GM23248 (cell line): Measurements from ENCODE around the gene SLC6A11. TPM values are rescaled to one million over a fixed set of nuclear protein-coding genes. Genes with fewer than 3 reads are reported as not detected.

ENCODE experiments used
- DNase-seq: peaks from one replicate; pipeline ENCODE4 v3.0.0-alpha.2; 2015
- H2AFZ ChIP-seq: fragments of 200-600 bp; sonication (generic); 2 replicates; pipeline ENCODE4 v1.6.1; 2016; ENCODE audit warnings: antibody characterized with exemption
- H3F3A ChIP-seq: fragments of 200-600 bp; sonication (generic); 2 replicates; pipeline ENCODE4 v1.6.1; 2016; ENCODE audit warnings: mild to moderate bottlenecking, antibody characterized with exemption, mixed run types; ENCODE audit not compliant: insufficient read depth
- H3K27ac ChIP-seq: fragments of 200-600 bp; sonication (generic); 2 replicates; pipeline ENCODE4 v1.5.1; 2016; ENCODE audit warnings: mild to moderate bottlenecking
- H3K27me3 ChIP-seq: fragments of 200-600 bp; sonication (generic); replicated peaks from 2 replicates; pipeline ENCODE4 v1.6.1; 2016; ENCODE audit warnings: mild to moderate bottlenecking; ENCODE audit not compliant: insufficient read depth
- H3K36me3 ChIP-seq: fragments of 200-600 bp; sonication (generic); 2 replicates; pipeline ENCODE4 v1.6.1; 2016; ENCODE audit warnings: low read depth, mild to moderate bottlenecking
- H3K4me1 ChIP-seq: fragments of 200-600 bp; sonication (generic); 2 replicates; pipeline ENCODE4 v1.6.1; 2016; ENCODE audit warnings: mild to moderate bottlenecking; ENCODE audit not compliant: insufficient read depth
- H3K4me2 ChIP-seq: fragments of 200-600 bp; sonication (generic); one replicate; pipeline ENCODE4 v1.6.1; 2016; ENCODE audit warnings: mild to moderate bottlenecking; ENCODE audit not compliant: unreplicated experiment
- H3K4me3 ChIP-seq: fragments of 200-600 bp; sonication (generic); 2 replicates; pipeline ENCODE4 v1.5.1; 2016; ENCODE audit warnings: mild to moderate bottlenecking
- H3K79me2 ChIP-seq: fragments of 200-600 bp; sonication (generic); 2 replicates; pipeline ENCODE4 v1.6.1; 2016; ENCODE audit warnings: mild to moderate bottlenecking; ENCODE audit not compliant: insufficient read depth
- H3K9ac ChIP-seq: fragments of 200-600 bp; sonication (generic); 2 replicates; pipeline ENCODE4 v1.6.1; 2016; ENCODE audit warnings: mild to moderate bottlenecking
- H3K9me2 ChIP-seq: fragments of 200-600 bp; sonication (generic); 2 replicates; pipeline ENCODE4 v1.6.1; 2016; ENCODE audit warnings: mixed run types, mild to moderate bottlenecking, moderate library complexity; ENCODE audit not compliant: insufficient read depth
- H3K9me3 ChIP-seq: fragments of 200-600 bp; sonication (generic); one replicate; pipeline ENCODE4 v1.6.1; 2017; ENCODE audit warnings: low read depth
- H4K20me1 ChIP-seq: fragments of 200-600 bp; sonication (generic); 2 replicates; pipeline ENCODE4 v1.6.0; 2016; ENCODE audit not compliant: insufficient read depth
- EZH2 ChIP-seq: fragments of 200-600 bp; sonication (generic); IDR thresholded peaks from 2 replicates; pipeline ENCODE4 v1.6.1; 2018; ENCODE audit warnings: antibody characterized with exemption, mild to moderate bottlenecking; ENCODE audit not compliant: insufficient read depth, poor library complexity, severe bottlenecking
- EZH2phosphoT487 ChIP-seq: fragments of 200-600 bp; sonication (generic); IDR thresholded peaks from 2 replicates; pipeline ENCODE4 v1.6.1; 2018; ENCODE audit warnings: antibody characterized with exemption, moderate library complexity, mild to moderate bottlenecking, low read depth; ENCODE audit not compliant: insufficient read depth
- WGBS, 2 experiments: methylation state at CpG; one replicate each; pipeline ENCODE4 v1.1.6; 2015 to 2017; ENCODE audit warnings: low lambda C conversion rate in 2 of 2, low coverage in 1 of 2; ENCODE audit errors: missing lambda C conversion rate in 2 of 2; 5-methylcytosine and 5-hydroxymethylcytosine counted together
- in situ Hi-C: fragments of 300-500 bp; cut with MboI; formaldehyde crosslinking; loops from 2 replicates; pipeline ENCODE4 v1.15.0; 2020
- polyA plus RNA-seq: library from polyadenylated mRNA; unstranded; fragments of >200 nt; fragmentation: Nextera tagmentation; extraction: Ambion mirVana; gene quantifications from 2 replicates; pipeline ENCODE4 v1.2.1, GENCODE V29; 2016
- total RNA-seq: library from RNA; depleted of rRNA; stranded (reverse); fragments of >200 nt; shearing (Covaris generic); gene quantifications from 2 replicates; pipeline ENCODE4 v1.2.3, GENCODE V29; 2014

The SLC6A11 gene
- total and polyA plus RNA-seq, 2 experiments from 2014 or later = not detected

DNA sequence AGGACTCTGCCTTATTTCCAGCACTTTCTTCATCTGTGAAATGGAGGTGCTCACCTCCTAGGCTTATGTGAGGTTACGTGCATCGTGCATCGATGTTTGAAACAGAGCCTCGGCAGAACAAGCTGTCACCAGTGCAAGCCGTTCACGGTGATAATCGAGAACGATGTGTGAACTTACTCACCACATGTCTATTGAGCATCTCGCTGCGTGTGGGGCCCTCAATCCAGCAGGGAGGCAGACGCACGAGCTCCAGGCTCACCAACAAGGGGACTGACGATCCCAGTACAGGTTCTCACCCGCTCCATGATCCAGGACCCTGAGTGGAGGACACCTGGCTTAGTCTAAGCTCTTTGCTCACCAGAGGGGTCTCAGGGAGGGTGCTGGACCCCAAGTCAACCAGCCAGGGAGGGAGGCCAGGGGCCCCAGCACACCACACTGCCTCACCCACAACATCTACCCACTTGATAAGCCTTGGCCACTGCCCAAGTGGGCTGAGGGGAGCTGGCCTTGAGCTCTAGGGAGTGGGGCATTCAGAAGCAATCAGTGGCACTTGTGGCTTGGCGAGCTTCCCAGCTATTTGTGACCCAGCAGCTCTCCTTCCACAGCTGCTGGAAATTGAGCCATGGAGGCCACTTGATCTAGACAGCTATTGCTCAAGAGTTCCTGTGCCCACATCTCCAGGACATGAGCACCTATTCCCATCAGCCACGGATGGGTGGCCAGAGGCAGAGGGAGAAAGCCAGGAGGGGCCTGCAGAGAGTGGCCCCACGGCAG, 142.1 kb downstream of the SLC6A11 start:
- no peaks in the 10 kb centered on the region for H3K9me3 ChIP-seq
- no peak overlapping the region for H2AFZ ChIP-seq
- no peak overlapping the region for H3K4me2 ChIP-seq
- H4K20me1 ChIP-seq = no peaks in the 10 kb centered on the region
- H3K4me3 ChIP-seq = no peak overlapping the region
- no peaks in the 10 kb centered on the region for H3K79me2 ChIP-seq
- TF ChIP-seq EZH2phosphoT487 = no peak
- TF ChIP-seq EZH2 = no peak
- in situ Hi-C loops = loop anchor here (10.0 kb wide), 1 partner anchor 97 kb away; no protein-coding TSS in a partner anchor
- DNase-seq = peak; percentile 13
- no peaks in the 10 kb centered on the region for H3K36me3 ChIP-seq
- peaks cover 23% of the 10 kb centered on the region for H3K27me3 ChIP-seq
- no peak overlapping the region for H3K27ac ChIP-seq
- H3K9ac ChIP-seq = no peak overlapping the region
- WGBS, 2 experiments = 63 to 66% methylated on average over 17 of the region's 17 CpGs
- H3F3A ChIP-seq = no peaks in the 10 kb centered on the region
- H3K4me1 ChIP-seq = no peaks in the 10 kb centered on the region
- H3K9me2 ChIP-seq = no peaks in the 10 kb centered on the region

DNA sequence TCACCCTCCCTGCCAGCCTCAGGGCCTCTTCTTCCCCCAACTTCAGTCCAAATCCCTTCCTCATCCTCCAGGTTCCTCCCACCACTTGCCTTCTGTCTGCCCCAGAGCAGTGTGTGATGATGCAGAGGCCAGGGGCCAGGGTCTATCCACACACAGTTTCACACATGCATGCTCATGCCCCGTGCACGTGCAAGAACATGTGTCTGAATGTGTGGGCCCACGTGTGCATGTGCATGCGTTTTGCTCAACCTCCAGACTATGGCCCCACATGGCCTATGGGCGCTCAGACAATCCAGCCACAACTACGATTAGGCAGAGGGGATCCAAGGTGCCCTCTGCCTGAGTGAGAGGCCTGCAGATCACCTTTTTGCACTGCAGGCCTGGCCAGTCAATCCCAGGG, 144.2 kb downstream of the SLC6A11 start:
- Histone ChIP-seq H3K4me2 (no peak overlapping the region), H3K4me3 (no peak overlapping the region), H4K20me1 (no peaks in the 10 kb centered on the region), H3K27me3 (peaks cover 21% of the 10 kb centered on the region), H3F3A (no peaks in the 10 kb centered on the region), H3K9me2 (no peaks in the 10 kb centered on the region), H3K9ac (no peak overlapping the region), H3K4me1 (no peaks in the 10 kb centered on the region), H3K79me2 (no peaks in the 10 kb centered on the region), H2AFZ (no peak overlapping the region), H3K9me3 (no peaks in the 10 kb centered on the region), H3K36me3 (no peaks in the 10 kb centered on the region), H3K27ac (no peak overlapping the region)
- in situ Hi-C loops = no loop called here
- TF ChIP-seq EZH2phosphoT487 = no peak
- no peak for TF ChIP-seq EZH2
- WGBS, 2 experiments = 39 to 53% methylated on average over 6 of the region's 6 CpGs
- DNase-seq = no peak

DNA sequence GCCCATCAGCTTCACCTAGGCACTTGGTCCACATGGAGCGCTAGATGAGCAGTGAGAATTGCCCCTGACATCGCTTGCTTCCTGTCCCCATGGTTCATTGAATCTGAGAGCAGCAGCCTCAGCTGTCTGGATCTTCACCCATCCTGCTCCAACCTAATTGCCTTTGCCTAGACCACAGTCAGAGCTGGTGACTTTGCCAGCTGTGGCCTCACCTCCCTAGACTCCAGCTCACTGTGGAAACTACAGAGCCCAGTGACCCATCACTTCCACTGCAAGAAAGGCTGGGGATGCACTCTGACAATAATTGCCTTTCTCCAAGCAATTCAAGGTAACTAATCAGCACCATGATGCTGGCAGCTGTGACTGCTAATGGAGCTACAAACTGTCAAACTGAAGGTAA, 145.9 kb downstream of the SLC6A11 start:
- no peak overlapping the region for H3K27ac ChIP-seq
- no peak overlapping the region for H3K9ac ChIP-seq
- no peaks in the 10 kb centered on the region for H3K9me2 ChIP-seq
- no peaks in the 10 kb centered on the region for H3K4me1 ChIP-seq
- H3K4me2 ChIP-seq = no peak overlapping the region
- no peaks in the 10 kb centered on the region for H3K79me2 ChIP-seq
- H3K36me3 ChIP-seq = no peaks in the 10 kb centered on the region
- in situ Hi-C loops = no loop called here
- peaks cover 7% of the 10 kb centered on the region; the same call in 1 of the 2 replicates for H3K27me3 ChIP-seq
- no peak for DNase-seq
- 44 to 71% methylated on average over 2 of the region's 2 CpGs for WGBS, 2 experiments
- no peak overlapping the region for H2AFZ ChIP-seq
- H3K4me3 ChIP-seq = no peak overlapping the region
- H4K20me1 ChIP-seq = no peaks in the 10 kb centered on the region
- H3K9me3 ChIP-seq = no peaks in the 10 kb centered on the region
- H3F3A ChIP-seq = no peaks in the 10 kb centered on the region
- no peak for TF ChIP-seq EZH2phosphoT487
- TF ChIP-seq EZH2 = no peak

DNA sequence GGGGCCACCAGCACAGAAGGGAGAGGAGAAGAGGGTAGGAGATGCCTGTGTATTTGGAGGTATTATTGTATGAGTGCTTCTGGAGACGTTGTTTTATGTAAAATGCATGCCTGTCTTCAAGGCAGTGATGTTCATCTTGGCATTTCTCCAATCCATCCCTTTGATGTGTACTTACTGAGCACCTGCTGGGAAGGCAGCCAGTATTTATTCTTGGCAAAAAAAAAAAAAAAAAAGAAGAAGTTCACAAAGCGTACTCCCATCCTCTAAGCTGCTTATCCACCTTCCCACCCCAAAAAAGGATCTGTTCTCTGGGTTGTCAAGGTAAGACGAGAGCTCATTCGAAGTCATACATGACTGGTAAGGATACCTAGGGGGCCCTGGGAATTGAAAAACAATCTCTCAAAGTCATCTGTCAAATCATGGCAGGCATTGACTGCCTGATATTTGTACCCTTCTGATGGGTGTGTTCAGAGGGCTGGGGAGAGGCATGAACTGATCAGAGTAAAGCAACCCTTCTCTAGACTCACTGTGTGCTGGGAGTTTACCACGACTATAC, 146.5 kb downstream of the SLC6A11 start:
- H3F3A ChIP-seq = no peaks in the 10 kb centered on the region
- no peaks in the 10 kb centered on the region for H3K4me1 ChIP-seq
- 32 to 42% methylated on average over 5 of the region's 5 CpGs for WGBS, 2 experiments
- no peaks in the 10 kb centered on the region for H3K9me2 ChIP-seq
- no peak for TF ChIP-seq EZH2
- no peak for TF ChIP-seq EZH2phosphoT487
- peaks cover 8% of the 10 kb centered on the region; the same call in 1 of the 2 replicates for H3K27me3 ChIP-seq
- H3K9me3 ChIP-seq = no peaks in the 10 kb centered on the region
- H3K4me3 ChIP-seq = no peak overlapping the region
- H2AFZ ChIP-seq = no peak overlapping the region
- H3K4me2 ChIP-seq = no peak overlapping the region
- no peaks in the 10 kb centered on the region for H4K20me1 ChIP-seq
- H3K36me3 ChIP-seq = no peaks in the 10 kb centered on the region
- no peak overlapping the region for H3K27ac ChIP-seq
- in situ Hi-C loops = no loop called here
- no peak overlapping the region for H3K9ac ChIP-seq
- DNase-seq = no peak
- H3K79me2 ChIP-seq = no peaks in the 10 kb centered on the region
